NT2/D1 (cell line): ENCODE data around the gene TAF4B.

ENCODE experiments used
- SUZ12 ChIP-seq: IDR thresholded peaks from 2 replicates; pipeline ENCODE4 v1.6.1; 2011; ENCODE audit not compliant: insufficient read length, insufficient read depth; ENCODE audit errors: extremely low read depth
- YY1 ChIP-seq: IDR thresholded peaks from 2 replicates; pipeline ENCODE4 v1.6.1; 2011; ENCODE audit not compliant: insufficient read length, insufficient read depth
- ZNF274 ChIP-seq: IDR thresholded peaks from 2 replicates; pipeline ENCODE4 v1.6.1; 2011; ENCODE audit warnings: mild to moderate bottlenecking, low read depth, low read length

DNA sequence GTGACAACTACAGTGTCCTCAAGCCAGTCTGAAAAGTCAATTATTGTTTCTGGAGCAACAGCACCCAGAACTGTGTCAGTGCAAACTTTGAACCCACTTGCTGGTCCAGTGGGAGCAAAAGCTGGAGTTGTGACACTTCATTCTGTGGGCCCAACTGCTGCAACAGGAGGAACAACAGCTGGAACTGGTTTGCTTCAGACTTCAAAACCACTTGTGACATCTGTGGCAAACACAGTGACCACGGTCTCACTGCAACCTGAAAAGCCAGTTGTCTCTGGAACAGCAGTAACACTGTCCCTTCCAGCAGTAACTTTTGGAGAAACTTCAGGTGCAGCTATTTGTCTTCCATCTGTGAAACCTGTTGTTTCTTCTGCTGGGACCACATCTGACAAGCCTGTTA lies 59.8 kb downstream of the TAF4B start:
- TF ChIP-seq ZNF274 (no peak), YY1 (no peak), SUZ12 (no peak)
